PC-3 (cell line): ENCODE data around the gene C1orf21.

Experiments
- CTCF ChIP-seq: fragments of 300-600 bp; sonication (generic); conservative IDR thresholded peaks from 2 replicates; pipeline ENCODE4 v1.5.1; 2017; ENCODE audit warnings: antibody characterized with exemption, low read depth, mild to moderate bottlenecking, low read length
- EZH2phosphoT487 ChIP-seq: fragments of 300-600 bp; sonication (generic); IDR thresholded peaks from 2 replicates; pipeline ENCODE4 v1.6.1; 2018; ENCODE audit warnings: mild to moderate bottlenecking, antibody characterized with exemption, low read length, borderline replicate concordance

- TF ChIP-seq CTCF (no peak), EZH2phosphoT487 (no peak)
These were observed 55.4 kb downstream of the C1orf21 start for GRCh38 chr1:184442260-184442659.
